ENCODE data around the gene ZSWIM5.
"Not testable (repeated sequence)": the region's sequence is repeated elsewhere in the genome, so short reads cannot be mapped to it uniquely, and the experiment has no call there.

The ZSWIM5 gene

DNA sequence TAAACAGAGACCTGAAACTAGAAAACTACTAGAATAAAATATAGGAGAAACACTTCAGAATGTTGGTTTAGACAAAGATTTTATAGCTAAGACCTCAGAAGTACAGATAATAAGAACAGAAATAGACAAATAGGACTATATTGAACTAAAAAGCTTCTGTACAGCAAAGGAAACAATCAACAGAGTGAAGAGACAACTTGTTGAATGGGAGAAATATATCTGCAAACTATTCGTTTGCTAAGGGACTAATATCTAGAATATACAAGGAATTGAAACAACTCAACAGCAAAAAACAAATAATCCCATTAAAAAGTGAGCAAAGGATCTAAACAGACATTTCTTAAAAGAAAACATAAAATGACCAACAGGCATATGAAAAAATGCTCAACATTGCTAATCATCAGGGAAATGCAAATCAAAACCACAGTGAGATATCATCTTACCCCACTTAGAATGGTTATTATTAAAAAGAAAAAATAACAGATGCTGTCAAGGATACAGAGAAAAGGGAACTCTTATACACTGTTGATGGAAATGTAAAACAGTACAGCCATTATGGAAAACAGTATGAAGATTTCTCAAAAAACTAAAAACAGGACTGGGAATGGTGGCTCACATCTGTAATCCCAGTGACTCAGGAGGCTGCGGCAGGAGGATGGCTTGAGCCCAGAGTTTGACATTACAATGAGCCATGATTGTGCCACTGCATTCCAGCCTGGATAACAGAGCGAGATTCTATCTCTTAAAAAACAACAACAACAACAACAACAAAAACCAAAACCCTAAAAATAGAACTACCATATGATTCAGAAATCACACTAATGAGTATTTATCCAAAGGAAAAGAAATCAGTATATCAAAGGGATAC, 37.3 kb upstream of the ZSWIM5 start:
- no peak for DNase-seq (ENCODE audit: low read depth)
- TF ChIP-seq CTCF (IDR thresholded peaks at IDR 0.05; ENCODE audit: low read length, missing control alignments) = no peak
- H3K4me3 ChIP-seq (replicated peaks; ENCODE audit: low read depth, low read length) = no peak overlapping the region

DNA sequence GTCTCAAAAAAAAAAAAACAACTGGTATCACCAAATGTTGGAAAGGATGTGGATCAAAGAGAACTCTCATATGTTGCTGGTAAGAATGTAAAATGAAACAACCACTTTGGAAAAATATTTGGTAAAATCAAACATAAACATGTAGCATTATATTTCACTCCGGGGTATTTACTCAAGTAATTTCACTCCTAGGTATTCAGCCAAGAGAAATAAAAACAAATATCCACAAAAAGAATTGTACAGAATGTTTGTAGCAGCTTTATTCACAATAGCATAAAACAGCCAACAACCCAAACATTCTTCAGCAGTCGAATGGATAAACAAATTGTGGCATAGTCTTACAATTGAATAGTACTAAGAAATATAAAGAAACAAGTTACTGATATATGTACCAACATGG, 32.4 kb upstream of the ZSWIM5 start:
- no peak overlapping the region for H3K4me3 ChIP-seq (replicated peaks; ENCODE audit: low read depth, low read length)
- no peak for TF ChIP-seq CTCF (IDR thresholded peaks at IDR 0.05; ENCODE audit: low read length, missing control alignments)
- no peak for DNase-seq (ENCODE audit: low read depth)

GRCh38 chr1:45236136-45236535, 29.7 kb upstream of the ZSWIM5 start:
- no peak for TF ChIP-seq CTCF (IDR thresholded peaks at IDR 0.05; ENCODE audit: low read length, missing control alignments)
- no peak overlapping the region for H3K4me3 ChIP-seq (replicated peaks; ENCODE audit: low read depth, low read length)
- no peak for DNase-seq (ENCODE audit: low read depth)

GRCh38 chr1:45230537-45230936, 24.1 kb upstream of the ZSWIM5 start:
- DNase-seq (ENCODE audit: low read depth) = no peak
- no peak overlapping the region for H3K4me3 ChIP-seq (replicated peaks; ENCODE audit: low read depth, low read length)
- no peak for TF ChIP-seq CTCF (IDR thresholded peaks at IDR 0.05; ENCODE audit: low read length, missing control alignments)

- no peak overlapping the region for H3K4me3 ChIP-seq (replicated peaks; ENCODE audit: low read depth, low read length)
- no peak for TF ChIP-seq CTCF (IDR thresholded peaks at IDR 0.05; ENCODE audit: low read length, missing control alignments)
- DNase-seq (ENCODE audit: low read depth) = no peak
These were observed 19.2 kb upstream of the ZSWIM5 start for GRCh38 chr1:45225598-45225997.

DNA sequence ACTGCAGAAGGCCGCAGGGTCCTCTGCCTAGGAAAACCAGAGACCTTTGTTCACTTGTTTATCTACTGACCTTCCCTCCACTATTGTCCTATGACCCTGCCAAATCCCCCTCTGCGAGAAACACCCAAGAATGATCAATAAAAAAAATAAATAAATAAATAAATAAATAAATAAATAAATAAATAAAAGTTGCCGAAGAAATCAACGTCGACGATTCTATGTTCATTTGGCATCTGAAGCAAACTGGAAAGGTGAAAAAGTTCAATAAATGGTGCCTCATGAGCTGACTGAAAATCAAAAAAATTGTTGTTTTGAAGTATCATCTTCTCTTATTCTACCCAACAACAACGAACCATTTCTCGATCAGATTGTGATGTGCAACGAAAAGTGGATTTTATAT, 17.3 kb upstream of the ZSWIM5 start:
- DNase-seq (ENCODE audit: low read depth); H3K4me3 ChIP-seq (replicated peaks; ENCODE audit: low read depth, low read length): not testable (repeated sequence)

DNA sequence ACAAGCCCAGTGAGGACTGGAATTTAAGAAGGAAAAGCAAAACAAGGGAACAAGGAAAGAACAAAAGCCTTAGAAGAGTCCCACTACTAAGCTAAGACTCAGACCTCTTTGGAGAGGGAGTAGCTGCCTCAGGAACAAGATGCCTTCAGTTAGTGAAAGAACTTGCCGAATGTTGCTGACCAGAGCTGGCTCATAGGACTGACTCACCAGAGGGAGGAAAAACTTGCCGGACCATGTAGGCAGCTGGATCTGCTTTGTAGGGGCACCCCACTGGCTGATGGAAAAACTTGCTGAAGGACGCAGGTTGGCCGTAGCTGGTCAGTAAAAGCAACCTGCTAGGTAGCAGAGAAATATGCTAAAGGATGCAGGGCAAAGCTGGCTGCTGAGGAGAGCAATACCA, 15.3 kb upstream of the ZSWIM5 start:
- DNase-seq (ENCODE audit: low read depth) = no peak
- no peak overlapping the region for H3K4me3 ChIP-seq (replicated peaks; ENCODE audit: low read depth, low read length)
- TF ChIP-seq CTCF (IDR thresholded peaks at IDR 0.05; ENCODE audit: low read length, missing control alignments) = no peak

Measured in fibroblast of pulmonary artery (primary cell).